Measurements from ENCODE around the gene R3HDM1.

R3HDM1 gene

DNA sequence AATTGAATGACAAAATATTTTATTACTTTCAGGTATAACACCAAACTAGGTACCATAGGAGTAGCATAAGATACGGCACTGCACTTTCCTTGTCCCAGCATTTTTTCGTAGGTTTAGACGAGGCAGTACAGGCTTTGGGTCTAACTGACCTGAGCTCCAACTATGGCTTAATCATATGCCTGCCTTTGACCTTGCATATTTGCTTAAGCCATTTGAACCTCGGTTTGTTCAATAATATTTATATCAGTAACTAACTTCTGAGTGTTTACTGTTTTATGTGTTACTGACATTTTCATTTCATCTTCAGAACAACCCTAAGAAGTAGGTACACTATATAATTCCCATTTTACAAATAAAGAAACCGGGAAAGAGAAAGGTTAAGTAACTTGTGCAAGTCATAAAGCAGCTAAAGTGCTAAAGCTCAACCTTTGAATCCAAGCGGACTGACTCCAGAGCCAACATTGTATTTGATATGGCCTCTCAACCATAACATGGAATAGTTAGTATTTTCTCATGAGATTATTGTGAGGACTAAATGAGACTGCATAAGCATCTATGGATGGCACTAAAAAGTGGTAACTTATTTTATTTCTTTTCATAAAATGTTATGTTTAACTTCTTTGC is 104.0 kb downstream of the R3HDM1 start:
- Mint-ChIP-seq H3K4me1 (no peaks in the 10 kb centered on the region), H3K36me3 (ENCODE audit: low read depth) (peaks cover 39% of the 10 kb centered on the region), H3K27me3 (ENCODE audit: low read depth) (no peaks in the 10 kb centered on the region), H3K27ac (no peak overlapping the region), H3K9me3 (no peaks in the 10 kb centered on the region), H3K4me3 (no peak overlapping the region)
- TF ChIP-seq, protein P1, sequence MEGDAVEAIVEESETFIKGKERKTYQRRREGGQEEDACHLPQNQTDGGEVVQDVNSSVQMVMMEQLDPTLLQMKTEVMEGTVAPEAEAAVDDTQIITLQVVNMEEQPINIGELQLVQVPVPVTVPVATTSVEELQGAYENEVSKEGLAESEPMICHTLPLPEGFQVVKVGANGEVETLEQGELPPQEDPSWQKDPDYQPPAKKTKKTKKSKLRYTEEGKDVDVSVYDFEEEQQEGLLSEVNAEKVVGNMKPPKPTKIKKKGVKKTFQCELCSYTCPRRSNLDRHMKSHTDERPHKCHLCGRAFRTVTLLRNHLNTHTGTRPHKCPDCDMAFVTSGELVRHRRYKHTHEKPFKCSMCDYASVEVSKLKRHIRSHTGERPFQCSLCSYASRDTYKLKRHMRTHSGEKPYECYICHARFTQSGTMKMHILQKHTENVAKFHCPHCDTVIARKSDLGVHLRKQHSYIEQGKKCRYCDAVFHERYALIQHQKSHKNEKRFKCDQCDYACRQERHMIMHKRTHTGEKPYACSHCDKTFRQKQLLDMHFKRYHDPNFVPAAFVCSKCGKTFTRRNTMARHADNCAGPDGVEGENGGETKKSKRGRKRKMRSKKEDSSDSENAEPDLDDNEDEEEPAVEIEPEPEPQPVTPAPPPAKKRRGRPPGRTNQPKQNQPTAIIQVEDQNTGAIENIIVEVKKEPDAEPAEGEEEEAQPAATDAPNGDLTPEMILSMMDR (IDR thresholded peaks at IDR 0.05; ENCODE audit: unreplicated experiment in 3 of 3) = no peak

DNA sequence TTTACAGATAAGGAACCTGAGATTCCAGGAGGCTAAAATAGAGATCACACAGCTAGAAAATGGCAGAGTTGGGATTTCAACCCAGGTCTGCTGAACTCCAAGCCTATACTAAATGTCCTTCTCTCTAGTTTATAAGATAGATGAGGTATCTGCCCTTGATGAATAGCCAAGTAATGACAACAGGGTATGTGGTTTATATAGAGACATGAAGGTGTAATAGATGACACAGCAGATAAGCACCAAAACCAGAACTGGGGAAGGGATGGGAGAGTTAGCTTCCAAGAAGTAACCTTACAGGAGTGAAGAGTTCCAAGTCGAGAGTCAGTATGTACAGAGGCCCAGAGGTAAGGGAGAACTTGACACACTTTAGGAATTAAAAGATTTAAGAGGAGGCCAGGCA is 105.7 kb downstream of the R3HDM1 start:
- Mint-ChIP-seq H3K4me3 (no peak overlapping the region), H3K36me3 (ENCODE audit: low read depth) (peaks cover 52% of the 10 kb centered on the region), H3K4me1 (no peaks in the 10 kb centered on the region), H3K27me3 (ENCODE audit: low read depth) (no peaks in the 10 kb centered on the region), H3K27ac (no peak overlapping the region), H3K9me3 (no peaks in the 10 kb centered on the region)
- TF ChIP-seq, protein P1 (IDR thresholded peaks at IDR 0.05; ENCODE audit: unreplicated experiment in 3 of 3) = no peak

DNA sequence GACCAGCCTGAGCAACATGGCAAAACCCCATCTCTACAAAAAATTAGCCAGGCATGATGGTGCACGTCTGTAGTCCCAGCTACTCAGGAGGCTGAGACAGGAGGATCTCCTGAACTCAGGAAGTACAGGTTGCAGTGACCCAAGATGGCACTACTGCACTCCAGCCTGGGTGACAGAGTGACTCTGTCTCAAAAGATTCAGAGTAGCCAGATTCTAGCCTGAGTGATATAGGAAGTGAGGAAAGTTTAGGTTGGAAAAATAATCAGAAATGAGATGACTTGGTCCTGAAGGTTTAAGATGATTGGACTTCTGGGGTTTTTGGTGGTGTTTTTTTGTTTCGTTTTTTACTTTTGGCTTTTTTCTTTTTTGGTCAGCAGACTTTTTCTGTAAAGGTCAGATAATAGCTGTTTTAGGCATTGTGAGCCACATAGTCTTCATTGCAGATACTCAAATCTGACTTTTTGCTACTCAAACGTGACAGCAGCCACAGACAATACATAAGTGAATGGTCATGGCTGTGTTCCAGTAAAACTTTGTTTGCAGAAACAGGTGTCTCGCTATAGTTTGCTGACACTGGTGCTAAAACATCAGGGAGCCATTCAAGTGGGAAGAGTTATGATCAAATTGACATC is 106.3 kb downstream of the R3HDM1 start:
- TF ChIP-seq, protein P1 (IDR thresholded peaks at IDR 0.05; ENCODE audit: unreplicated experiment in 3 of 3) = no peak
- no peaks in the 10 kb centered on the region for H3K27me3 Mint-ChIP-seq (ENCODE audit: low read depth)
- H3K9me3 Mint-ChIP-seq = no peaks in the 10 kb centered on the region
- no peak overlapping the region for H3K27ac Mint-ChIP-seq
- peaks cover 50% of the 10 kb centered on the region for H3K36me3 Mint-ChIP-seq (ENCODE audit: low read depth)
- H3K4me3 Mint-ChIP-seq = no peak overlapping the region
- H3K4me1 Mint-ChIP-seq = no peaks in the 10 kb centered on the region

DNA sequence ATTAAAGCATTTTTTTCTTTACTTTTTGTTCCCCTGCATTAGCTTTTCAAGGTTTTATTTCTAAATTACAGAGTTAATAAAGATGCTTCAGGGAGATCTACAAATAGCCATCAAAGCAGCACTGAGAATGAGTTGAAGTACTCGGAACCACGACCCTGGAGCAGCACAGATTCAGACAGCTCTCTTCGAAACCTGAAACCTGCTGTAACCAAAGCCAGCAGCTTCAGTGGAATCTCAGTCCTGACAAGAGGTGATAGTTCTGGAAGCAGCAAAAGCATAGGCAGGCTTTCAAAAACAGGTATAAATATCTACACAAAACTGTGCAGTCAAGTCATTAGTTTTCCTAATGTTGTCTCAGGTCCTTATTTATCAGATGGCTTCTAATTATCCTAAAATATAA is 107.5 kb downstream of the R3HDM1 start:
- H3K4me1 Mint-ChIP-seq = no peaks in the 10 kb centered on the region
- H3K27ac Mint-ChIP-seq = no peak overlapping the region
- H3K27me3 Mint-ChIP-seq (ENCODE audit: low read depth) = no peaks in the 10 kb centered on the region
- TF ChIP-seq, protein P1 (IDR thresholded peaks at IDR 0.05; ENCODE audit: unreplicated experiment in 3 of 3) = no peak
- no peaks in the 10 kb centered on the region for H3K9me3 Mint-ChIP-seq
- H3K4me3 Mint-ChIP-seq = no peak overlapping the region
- peaks cover 54% of the 10 kb centered on the region for H3K36me3 Mint-ChIP-seq (ENCODE audit: low read depth)

DNA sequence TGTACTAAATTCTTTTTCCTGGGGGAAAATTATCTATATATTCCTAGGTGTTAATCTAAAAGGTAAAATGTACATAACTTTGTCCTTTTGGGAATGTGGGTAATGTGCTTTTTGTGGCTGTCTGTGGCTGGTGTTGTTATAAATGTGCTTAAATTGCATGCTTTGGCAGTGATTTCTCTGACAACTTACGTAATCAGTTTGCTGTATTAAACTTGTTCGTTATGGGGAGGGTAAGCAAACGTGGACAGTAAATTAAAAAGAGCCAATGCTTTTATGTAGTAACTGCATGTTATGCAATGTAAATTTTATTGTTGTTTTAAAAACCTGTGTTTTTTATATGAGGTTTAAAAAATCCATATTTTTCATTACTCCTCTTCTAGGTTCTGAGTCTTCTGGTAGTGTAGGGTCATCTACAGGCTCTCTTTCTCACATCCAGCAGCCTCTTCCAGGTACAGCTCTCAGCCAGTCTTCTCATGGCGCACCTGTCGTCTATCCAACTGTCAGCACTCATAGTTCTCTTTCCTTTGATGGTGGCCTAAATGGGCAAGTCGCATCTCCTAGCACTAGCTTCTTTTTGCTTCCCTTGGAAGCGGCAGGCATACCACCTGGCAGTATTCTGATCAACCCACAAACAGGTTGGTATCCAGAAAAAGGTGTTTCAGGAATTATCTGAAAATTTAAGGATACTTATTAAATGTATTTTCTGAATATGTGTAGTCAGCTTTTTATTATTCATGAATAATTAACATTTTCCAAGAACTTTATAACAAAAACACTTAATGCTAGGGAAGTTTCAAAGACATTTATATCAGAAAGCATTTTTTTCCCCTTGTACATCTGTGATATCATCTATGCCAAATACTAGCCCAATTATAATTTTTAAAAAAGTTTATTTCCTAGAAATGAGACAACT is 110.1 kb downstream of the R3HDM1 start:
- peaks cover 55% of the 10 kb centered on the region for H3K36me3 Mint-ChIP-seq (ENCODE audit: low read depth)
- H3K4me1 Mint-ChIP-seq = no peaks in the 10 kb centered on the region
- H3K27me3 Mint-ChIP-seq (ENCODE audit: low read depth) = no peaks in the 10 kb centered on the region

More for the DNA sequence above, 110.1 kb downstream of the R3HDM1 start:
- H3K9me3 Mint-ChIP-seq = no peaks in the 10 kb centered on the region
- H3K27ac Mint-ChIP-seq = no peak overlapping the region
- TF ChIP-seq, protein P1 (IDR thresholded peaks at IDR 0.05; ENCODE audit: unreplicated experiment in 3 of 3) = no peak
- no peak overlapping the region for H3K4me3 Mint-ChIP-seq

Data from nephron (organoid).